ENCODE measurements around the gene CSHL1.
"Not testable (repeated sequence)": the region's sequence is repeated elsewhere in the genome, so short reads cannot be mapped to it uniquely, and the experiment has no call there.

Gene CSHL1

DNA sequence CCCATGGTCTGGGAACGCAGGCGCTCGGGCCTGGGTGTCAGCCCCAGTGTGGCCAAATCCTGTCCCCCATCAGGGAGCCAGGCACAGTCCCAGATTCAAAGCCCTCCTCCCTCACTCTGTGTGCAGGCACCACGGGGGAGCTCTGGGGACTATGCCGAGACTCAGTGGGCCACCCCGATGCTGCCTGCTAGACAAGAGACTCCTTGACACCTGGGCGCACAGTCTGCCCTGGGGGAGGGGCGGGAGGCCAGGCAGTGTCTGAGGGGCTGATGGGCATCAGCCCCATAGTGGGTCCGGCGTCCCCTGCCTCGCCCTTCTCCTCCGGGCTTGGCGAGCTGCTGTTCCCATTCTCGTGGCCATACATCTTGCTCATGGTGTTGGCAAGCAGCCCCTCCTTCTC lies 29.5 kb upstream of the CSHL1 start:
- no peak for DNase-seq (ENCODE audit: low read depth)

DNA sequence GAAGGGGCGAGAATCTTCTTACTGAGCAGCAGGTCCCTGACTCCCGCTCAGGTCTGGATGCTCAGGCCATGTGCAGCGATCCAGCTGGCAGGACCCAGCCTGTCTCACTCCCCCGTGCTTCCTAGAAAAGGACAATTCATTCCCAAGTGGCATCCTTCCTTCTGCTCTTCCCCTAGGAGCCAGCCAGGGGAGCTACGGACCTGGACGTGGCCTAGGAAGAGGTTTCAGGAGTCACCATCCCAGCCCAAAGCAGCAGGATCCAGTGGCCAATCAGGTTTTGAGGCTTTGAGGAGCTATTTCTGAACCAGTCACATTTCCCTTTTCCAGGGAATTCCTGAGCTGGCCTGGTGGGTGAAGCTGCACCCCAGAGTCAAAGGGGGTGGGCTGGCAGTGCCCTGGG lies 28.8 kb upstream of the CSHL1 start:
- no peak for DNase-seq (ENCODE audit: low read depth)

DNA sequence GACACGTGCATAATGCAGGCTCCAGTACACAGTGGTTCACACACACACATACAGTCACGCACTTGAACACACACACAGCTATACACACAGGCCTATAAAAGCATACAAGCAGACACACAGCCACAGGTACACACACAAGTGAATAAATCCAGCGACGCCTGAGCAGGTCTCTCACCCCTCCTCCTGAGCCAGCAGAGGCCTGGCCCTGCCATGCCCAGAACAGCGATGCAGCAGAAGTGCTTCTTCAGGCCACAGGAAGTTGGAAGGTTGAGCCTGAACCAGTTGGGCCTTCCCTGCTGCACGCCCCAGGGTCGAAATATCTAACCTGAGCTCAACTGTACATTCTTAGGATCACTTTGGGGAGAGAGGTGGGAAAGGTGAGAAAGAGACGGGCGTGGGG lies 28.3 kb upstream of the CSHL1 start:
- DNase-seq (ENCODE audit: low read depth), result no peak

DNA sequence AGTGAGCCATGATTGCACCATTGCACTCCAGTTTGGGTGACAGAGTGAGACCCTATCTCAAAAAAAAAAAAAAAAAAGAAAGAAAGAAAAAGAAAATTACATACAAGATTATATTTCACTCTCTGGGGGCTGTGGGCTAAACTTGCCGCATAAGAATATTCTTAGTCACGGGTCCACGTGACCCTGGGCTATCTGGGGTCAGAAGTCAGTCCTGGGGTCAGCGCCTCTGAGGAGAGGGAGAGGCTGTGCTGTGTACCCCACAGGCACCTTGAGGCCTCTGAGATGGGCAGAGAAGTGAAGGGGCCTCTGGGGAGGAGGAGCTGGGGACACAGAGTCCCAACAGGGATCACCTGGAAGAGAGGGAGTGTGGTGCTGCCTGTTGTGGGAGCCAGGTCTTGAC lies 26.9 kb upstream of the CSHL1 start:
- DNase-seq (ENCODE audit: low read depth), result no peak

DNA sequence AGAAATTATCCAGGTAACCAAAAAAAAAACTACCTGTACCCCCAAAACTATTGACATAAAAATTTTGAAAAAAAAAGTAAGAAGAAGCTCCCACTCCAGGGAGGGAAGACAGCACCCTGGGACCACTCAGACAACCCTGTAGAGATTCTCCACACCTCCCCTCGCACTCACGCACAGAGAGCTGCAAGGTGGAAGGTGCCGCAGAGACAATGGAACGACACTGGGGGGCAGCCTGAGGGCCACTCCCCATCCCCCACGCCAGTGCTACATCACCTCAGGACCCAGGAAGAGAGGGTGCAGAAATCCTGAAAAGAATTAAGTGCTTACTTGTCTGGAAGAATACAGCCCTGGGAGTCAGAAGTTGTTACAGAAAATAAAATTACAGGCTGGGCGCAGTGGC lies 26.3 kb upstream of the CSHL1 start:
- DNase-seq (ENCODE audit: low read depth), result no peak

DNA sequence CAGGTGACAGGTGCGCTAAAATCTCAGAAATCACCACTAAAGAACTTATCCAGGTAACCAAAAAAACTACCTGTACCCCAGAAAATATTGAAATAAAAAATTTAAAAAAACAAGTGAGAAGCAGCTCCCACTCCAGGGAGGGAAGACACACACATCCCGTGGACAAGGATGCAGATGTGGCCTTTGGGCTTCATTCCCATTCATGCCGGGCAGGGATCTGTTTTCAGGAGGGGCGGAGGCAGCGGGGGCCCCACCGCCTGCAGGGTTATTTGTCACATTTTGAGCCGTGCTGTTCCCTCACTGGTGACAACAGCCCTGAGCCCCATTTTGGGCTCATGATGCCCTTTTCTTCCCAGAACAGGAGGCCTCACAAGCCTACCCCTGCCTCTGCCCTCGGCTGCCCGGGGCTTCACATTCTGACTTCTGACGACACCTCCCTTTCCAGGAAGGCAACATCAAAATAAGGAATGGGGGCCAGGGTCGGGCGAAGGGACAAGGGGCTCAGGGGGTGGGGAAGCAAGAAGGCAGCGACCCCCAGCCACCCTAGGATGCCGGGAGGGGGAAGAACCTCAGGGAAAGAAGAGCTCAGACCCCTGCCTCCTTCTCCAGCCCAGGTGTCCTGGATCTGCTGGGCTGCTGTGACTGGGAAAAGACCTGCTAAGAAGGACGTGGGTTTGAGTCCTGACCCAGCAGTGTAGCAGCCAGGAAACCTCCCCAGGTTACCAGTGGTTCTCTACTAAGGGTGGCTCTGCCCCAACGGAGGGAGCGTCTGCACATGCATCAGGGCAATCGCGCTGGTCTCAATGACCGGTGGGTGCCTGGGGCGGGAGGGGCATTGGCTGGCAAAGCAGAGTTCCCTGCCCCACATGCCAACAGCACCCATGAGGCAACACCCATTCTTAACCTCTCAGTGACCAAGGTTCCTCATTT lies 23.4 kb upstream of the CSHL1 start:
- DNase-seq (ENCODE audit: low read depth), result no peak

DNA sequence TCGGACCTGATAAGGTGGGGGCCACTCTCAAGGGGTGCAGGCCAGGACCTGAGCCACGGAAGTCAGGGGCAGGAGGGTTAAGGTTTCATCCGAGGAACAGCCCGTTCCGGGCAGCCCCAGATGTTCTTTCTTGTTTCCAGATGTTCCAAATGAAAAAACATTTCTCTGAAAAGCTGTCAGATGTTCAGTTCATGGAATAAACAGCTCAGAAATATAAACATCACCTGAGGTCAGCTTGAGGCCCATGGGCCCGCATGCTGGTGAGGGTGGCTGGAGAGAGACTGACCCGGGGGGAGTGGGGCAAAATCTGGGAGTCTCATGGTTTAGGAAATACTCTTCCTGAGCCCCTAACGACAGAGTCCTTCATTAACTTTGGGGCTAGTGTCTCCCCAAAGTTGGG lies 22.5 kb upstream of the CSHL1 start:
- DNase-seq (ENCODE audit: low read depth), result no peak

DNA sequence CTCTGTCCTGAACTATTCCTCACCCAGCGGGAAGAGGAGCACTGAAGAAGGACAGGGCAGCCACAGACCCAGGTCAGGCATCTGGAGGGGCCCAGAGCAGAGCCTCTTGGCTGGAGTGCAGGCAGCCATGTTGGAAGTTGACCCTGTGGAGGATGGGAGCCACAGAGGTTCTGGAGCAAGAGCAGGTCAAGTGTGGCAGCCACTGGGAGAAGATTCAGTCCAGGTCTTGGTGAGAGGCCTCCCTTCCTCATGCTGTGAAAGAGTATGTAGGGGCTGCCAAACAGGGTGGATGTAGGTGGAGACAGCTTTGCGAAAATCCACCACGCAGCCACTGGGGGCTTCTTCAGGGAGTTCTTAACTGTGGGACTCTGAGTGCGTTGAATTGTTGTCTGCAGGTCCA lies 21.7 kb upstream of the CSHL1 start:
- no peak for DNase-seq (ENCODE audit: low read depth)

DNA sequence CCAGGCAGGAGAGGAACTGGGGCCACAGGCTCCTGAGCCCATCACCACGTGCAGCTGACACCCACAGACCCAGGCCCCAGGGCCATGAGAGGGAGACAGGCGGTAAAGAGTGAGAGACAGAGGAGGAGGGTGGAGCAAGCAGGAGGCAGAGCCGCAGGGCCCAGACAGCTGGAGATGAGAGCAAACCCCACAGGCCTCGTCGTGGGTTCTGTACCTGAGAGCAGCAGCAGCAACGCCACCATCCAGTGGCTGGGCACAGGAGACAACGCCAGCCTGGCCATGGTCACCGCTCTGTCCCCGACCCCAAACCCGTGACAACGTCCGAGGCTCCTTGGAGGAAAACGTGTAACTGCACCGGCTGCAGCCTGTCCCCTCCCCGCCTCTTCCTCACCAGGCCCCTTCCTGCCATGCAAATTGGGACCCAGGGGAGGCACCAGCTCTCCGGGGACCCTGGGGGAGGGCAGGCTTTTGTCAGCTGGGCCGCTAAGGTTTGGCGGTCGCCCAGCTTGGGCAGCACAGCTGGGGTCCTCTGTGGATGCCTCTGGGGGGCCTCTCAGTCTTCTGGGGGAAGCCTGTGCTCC lies 21.0 kb upstream of the CSHL1 start, which contains the start of gene CD79B:
Gene CD79B, minus strand, starts transcription at position 351 of the 581 bp plus-strand sequence. Its CDS starts 70 bp downstream, at position 281.
- DNase-seq (ENCODE audit: low read depth), result no peak

DNA sequence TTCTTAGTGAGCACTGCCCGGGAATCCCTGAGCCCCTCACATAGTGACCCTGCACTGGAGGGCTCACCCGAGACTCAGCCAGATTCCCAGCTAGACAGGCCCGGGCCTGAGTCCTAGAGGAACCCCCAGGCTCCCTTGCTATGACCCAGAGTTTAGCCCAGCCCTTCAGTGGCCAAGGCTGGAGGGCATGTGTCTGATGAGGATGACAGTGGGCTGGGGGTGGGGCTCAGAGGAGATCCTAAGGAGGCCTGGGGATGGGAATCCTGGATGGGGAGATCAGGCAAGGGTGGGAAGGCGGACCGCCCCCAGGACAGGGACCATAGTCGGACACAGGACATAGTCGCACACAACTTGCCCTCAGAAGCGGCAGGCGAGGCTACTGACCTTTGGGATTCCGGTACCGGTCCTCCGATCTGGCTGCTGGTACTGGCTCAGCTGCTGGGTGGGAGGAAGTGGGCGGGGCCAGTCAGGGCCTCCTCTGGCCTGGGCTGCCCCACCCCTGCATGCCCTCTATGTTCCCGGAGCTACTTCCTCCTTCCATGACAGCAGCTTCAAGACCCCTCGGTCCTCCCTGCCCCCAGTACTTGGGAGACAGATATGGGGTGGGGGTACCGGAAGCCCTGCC lies 20.0 kb upstream of the CSHL1 start:
- DNase-seq (ENCODE audit: low read depth), result peak; percentile 50

DNA sequence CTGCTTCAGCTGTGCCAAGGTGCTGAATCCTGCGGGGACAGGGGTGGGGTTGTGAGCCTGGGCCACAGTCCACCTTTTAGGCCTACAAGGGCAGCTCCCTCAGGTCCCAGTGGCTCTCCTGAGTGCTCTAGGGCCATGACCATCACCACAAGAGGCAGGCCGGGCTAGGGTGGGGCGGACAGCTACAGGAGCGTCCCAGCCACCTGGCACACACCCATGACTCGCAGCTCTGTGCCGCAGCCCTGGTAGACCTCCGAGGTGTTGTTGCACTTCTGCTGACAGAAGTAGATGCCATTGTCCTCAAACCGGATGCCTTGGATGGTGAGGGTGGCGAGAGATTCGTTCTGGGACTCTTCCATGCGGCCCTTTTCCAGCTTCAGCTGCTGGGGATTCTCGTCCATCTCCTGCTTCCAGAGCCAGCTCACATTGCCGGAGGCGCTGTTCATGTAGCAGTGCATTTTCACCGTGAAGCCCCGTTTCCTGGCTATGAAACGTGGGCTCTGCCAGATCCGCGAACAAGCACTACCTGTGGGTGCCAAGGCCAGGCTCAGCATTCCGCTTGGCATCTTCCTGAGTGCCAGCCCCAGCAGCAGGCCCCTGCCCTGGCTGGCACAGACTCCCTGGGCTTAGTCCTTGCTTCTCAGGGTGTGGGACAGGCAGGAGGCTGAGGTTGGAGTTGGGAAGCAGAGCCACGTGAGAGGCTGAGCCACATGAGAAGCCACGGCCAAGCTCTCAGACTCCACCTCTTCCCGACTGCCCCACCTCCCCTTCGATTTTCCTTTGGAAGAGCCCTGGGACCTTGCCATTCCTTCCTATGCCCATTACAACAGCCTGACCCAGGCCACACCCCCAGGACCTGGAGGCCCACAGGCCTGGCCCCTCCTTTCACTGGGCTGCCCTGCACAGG lies 19.1 kb upstream of the CSHL1 start:
- no peak for DNase-seq (ENCODE audit: low read depth)

DNA sequence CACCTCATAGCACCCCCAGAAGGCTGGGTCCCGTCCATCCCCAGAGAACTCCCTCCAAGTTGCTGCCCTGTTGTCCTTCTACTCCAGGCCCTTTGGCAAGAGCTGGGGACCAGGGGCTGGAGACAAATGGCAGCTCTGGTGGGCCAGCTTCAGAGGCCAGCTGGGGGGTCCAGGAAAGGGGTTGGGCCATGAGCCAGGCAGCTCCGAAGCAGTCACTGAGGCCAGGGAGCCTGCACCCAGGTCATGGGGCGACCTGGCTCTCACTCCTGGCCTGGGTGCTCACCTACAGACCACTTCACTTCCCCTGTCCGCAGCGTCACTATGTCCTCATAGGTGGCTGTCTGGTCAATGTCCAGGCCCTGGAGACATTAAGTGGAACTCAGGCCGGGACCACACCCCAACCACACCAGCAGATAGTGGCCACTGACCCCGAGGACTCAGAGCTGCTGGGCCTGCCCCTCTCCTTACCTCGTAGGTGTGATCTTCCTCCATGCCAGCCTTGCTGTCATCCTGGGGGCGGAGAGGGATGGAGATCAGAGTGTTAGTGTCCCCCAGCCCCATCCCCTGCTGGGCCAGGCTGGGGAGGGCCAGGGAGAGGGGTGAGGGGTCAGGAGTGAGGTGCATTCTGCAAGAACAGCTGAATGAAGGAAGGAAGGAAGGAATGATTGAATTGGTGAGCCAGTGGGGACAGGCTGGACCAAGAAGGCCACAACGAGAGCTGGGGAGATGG lies 18.1 kb upstream of the CSHL1 start:
- DNase-seq (ENCODE audit: low read depth), result no peak

DNA sequence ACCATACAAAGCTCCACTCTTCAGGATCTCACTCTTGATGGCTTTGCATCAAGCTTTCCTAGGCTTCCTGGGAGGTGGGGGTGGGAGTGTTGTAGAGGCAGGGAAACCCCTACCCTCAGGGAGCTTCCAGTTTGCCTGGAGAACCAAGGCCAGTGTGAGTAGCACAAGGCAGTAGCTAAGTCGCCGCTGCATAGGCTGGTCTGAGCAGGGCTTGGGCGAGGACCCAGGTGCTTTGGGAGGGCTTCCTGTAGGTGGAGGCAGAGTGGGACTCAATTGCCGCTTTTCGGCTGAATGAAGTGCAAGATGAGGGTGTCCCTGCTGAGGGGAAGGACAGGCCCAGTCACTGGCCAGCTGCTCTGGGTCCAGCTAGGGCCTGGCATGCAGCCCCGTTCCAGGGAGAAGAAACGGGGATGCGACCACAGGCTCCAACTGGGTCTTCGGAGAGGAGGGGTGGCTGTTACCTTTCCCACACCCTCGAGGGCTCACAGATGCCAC lies 17.2 kb upstream of the CSHL1 start:
- DNase-seq (ENCODE audit: low read depth), result no peak

DNA sequence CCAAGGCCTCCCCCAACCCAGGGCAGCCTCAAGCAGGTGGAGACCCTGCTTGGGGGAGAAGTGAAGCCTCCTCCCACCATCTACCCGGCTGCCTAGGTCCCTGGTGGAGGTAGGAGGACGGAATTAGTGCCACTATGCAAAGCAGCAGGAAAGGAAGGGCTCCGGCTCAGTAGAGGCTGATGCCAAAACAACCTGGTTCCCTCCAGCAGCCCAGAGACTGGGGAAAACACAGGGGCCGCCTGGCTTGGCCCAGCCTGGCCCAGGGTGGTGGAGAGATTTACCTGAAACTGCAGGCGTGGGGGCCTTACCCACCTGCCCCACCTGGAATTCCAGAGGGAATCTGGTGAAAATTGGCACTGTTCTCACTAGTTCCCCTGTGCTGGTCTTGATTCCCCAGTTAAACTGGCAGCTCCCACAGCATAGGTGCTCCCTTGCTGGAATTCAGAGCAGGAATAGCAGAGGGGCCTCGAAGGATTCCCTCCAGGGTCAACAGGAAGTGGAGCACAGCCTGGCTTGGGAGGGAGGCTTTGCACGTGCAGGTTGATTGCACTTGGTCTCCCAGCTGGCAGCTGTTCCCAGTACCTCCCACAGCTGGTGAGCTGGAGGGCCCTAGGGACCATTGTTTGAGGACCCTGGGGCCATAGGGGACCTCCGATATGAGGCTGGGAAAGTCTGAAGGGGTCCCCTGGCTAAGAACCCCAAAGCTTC lies 16.6 kb upstream of the CSHL1 start:
- no peak for DNase-seq (ENCODE audit: low read depth)

DNA sequence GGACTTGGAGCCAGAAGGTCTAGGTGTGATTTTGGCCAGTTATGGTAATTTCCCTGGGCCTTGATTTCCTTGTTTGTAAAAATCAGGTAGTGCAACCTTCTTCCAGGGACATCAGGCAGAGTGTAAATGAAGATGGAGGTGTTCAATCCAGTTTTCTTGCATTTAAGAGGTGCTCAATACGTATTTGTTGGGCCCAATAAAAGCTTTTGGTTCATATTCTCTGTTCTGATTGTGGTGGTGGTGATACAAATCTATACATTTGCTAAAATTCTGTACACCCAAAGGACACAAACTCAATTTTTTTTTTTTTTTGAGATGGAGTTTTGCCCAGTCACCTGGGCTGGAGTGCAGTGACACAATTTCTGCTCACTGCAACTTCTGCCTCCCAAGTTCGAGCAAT lies 15.1 kb upstream of the CSHL1 start:
- DNase-seq (ENCODE audit: low read depth), result no peak

DNA sequence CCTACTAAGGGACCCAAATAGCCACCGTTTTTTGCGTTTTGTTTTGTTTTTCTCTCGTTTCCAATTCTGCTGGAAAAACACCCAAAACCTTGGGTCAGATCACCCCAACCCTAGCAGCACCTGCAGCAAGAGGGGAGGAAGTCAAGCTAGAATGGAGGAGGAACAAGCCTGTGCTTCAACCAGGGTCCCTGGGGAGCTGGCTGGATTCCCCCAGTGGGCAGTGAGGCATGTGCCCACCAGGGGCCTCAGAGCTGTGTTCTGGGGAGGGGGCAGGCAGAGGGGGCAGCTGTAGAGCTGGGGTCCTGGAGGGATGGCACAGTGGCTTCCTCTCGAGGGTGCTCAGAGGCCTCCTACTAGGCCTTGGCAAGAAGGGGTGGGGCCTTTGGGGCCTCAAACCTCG lies 14.6 kb upstream of the CSHL1 start:
- no peak for DNase-seq (ENCODE audit: low read depth)

DNA sequence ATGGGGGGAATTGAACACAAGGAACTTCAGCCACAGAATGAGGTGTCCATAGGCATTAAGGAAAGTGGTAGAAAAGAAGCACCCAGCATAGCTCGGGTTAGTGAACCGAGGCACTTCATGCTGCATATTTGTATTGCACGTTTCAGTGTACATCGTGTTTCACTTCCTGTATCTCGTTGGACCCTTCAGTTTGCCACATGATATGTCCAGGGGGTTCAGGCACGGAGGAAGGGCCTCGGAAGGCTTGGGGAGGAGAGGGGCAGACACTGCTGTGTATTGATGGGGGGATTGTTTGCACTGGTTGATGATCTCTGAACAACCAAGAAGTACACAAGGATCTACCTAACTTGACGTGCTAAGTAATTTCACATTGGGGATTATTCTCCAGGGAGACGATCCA lies 11.3 kb upstream of the CSHL1 start:
- DNase-seq (ENCODE audit: low read depth), result not testable (repeated sequence)

DNA sequence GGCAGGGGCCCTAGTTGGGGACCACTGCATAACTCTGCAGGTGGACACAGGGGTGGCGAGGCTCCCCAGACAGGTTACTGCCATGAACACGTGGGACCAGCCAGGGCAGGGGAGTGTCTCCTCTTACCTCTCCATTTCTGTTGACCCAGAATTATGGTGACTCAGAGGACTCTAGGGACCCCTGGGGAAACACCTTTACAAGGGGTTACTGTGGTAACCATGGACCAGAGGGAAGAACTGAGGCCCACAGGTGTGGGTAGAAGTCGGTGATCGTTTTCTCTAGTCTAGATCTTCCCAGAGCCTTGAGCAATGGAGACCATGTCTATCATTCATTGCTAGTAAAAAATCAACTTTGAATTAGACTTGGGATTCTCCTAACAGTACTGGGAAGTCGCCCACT lies 9.7 kb upstream of the CSHL1 start:
- not testable (repeated sequence) for DNase-seq (ENCODE audit: low read depth)

DNA sequence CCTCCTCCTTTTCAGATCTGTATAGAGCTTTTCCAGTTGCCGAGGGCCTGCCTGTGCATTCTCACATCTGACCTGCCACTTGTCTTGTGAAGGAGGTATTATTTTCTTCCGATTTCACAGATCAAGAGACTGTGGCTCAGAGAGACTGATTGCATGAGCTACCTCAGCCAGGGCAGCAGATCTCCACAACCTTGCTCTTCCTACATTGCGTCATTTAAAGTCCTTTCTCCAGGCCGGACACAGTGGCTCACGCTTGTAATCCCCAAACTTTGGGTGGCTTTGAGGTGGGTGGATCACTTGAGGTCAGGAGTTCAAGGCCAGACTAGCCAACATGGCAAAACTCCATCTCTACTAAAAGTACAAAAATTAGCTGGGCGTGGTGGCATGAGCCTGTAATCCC lies 9.0 kb upstream of the CSHL1 start:
- DNase-seq (ENCODE audit: low read depth), result not testable (repeated sequence)

DNA sequence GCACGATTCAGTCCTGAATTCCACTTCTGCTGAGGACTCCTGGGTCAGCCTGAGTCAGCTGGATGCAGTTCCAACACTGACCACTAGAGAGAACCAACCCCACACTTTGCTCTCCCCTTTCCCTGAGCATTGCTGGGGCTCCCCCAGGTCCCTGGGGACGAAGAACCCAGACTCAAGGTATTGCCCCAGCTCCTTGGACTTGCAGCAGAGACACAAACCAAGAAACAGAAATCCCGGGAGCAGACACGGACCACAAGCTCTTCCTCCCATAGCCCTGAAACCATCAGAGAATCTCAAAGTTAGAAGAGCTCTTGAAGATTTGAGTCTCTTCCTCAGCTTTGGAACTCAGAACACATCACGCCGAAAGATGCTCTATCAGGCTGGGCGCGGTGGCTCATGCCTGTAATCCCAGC lies 8.3 kb upstream of the CSHL1 start:
- DNase-seq (ENCODE audit: low read depth), result peak; percentile 59

Data from T follicular helper cell (primary cell).